ENCODE measurements around the gene ZBTB37.
A peak's percentile ranks its signal among the peaks of the same experiment; 100 is the strongest.
"Not testable (repeated sequence)": the region's sequence is repeated elsewhere in the genome, so short reads cannot be mapped to it uniquely, and the experiment has no call there.

The ZBTB37 gene

DNA sequence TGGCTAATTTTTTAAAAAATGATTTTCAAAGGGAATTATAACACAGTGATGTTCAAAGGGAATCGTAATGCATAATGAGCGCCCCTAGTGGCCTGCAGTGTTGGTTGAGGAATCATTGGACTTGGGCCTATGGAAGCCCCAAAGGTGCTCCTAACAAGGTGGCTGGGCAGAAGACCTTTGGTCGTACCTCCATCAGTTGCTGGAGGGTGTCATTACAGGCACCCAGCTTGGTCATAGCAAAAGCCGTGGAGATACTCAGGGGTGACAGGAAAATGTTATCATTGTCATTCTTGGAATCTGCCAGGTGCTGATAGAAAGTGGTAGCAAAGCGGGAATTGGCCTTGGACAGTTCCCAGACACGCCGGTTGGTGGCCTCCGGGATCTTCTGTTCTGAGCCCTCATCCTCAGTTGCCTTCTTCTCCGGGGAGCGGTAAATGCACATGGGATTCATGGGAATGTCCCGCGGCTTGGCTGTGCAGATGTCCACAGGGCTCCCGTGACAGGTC lies 46.2 kb downstream of the ZBTB37 start:
- DNase-seq: no peak

DNA sequence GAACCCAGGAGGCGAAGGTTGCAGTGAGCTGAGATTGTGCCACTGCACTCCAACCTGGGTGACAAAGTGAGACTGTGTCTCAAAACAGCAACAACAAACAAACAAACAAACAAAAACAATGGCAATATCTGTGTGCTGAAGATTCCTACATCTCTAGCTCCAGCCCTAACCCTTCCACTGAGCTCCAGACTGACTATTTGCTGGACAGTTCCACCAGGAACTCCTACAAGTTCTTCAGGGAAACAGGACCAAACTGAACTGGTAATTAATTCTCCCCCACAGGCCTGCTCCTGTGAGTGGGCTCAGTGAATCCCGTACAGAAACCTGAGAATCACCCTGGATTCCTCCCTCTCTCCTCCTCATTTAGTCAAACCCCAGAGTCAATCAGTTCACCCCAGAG lies 47.4 kb downstream of the ZBTB37 start:
- no peak for DNase-seq

DNA sequence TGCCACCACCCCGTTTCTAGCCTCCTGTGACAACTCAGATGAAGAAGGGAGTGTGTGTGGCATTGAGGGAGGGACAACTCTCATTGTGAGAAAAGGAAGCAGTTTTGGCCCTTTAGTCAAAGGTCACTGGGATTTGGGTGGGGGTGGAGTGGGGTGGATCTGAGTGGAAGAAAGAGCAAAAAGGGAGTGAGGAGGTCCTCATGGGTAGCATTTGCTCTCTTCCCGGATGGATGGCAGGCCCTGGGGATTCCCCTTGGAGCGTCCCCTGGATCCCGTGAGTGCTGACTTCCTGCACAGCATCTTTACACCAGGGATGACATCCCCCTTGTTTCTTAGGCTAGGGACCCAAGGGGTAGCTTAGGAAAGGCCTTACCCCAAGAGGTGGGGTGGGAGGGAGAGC lies 48.5 kb downstream of the ZBTB37 start:
- no peak for DNase-seq

DNA sequence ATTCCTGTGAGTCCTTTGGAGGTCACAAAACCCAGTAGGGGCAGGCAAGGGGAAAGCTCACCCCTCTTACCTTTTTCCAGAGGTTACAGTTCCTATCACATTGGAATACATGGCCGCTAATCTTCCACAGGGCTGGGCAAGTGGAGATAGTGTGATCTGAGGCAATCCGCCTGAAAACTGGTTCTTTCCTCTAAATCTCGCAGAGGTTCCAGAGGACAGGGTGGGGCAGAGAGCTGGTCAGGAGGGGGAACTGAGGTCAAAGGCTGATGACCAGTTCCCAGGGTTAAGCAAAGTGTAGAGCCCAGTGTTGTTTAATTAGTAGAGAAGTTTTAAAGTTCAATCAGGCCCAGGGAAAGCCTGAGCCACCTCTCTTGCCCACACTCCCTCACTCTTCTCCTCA lies 49.0 kb downstream of the ZBTB37 start, which contains the start of gene SERPINC1:
Gene SERPINC1, minus strand, starts transcription at position 179 of the 400 bp plus-strand sequence. Its CDS starts 68 bp downstream, at position 111.
- no peak for DNase-seq

DNA sequence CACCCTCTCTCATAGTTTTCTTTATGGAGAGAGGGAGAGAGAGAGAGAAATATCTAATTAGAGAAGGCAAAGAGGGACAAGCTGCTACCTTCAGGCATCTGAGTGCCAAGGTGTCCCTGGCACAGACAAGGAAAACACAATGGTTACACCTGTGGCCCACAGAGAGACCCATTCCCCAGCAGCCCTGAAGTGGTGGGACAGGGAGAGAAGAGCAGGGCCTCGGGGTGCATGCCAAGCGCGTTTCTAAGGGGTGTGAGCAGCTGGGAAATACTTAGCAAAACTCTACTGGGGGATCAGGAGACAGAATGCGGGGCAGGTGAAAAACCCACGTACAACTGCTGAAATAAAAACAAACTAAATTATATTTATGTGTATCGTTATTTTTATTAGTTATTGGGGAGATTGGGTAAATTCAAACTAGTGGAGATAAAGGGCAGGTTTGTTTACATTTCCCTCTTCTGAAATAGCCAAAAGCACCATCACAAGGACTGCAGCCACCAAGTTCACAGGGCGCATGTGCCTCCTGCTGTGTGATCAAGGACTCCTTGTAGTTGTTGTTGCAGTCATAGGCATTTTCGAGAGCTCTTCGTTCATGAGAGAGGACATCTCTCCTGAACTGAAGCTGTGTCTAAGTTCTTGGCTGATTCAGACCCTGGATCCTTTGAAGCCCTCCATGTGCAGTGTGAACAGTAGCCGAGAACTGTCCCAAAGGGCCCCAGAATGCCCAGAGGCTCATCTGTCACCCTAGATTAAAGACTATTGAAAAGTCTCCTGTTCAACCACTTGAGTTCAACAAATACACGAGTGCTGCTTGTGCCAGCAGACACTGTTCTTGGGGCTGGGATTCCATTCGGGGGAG lies 49.7 kb downstream of the ZBTB37 start:
- DNase-seq: peak; percentile 63

DNA sequence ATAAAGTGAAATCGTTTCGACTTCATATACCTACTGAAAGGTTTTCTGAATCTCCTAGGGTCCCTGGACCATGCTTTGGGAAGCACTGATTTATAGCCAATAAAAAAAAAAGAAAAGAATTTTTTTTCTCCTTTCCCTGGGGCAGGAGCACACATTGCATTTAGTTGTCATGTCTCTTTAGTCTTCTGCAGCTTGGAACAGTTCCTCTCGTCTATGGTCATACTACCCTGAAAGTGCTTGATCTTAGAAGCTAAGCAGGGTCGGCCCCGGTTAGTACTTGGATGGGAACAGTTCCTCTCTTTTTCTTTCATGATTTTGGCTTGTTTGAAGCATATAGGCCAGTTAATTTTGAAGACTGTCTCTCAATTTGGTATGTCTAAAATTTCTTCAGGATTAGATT lies 52.7 kb downstream of the ZBTB37 start:
- no peak for DNase-seq

DNA sequence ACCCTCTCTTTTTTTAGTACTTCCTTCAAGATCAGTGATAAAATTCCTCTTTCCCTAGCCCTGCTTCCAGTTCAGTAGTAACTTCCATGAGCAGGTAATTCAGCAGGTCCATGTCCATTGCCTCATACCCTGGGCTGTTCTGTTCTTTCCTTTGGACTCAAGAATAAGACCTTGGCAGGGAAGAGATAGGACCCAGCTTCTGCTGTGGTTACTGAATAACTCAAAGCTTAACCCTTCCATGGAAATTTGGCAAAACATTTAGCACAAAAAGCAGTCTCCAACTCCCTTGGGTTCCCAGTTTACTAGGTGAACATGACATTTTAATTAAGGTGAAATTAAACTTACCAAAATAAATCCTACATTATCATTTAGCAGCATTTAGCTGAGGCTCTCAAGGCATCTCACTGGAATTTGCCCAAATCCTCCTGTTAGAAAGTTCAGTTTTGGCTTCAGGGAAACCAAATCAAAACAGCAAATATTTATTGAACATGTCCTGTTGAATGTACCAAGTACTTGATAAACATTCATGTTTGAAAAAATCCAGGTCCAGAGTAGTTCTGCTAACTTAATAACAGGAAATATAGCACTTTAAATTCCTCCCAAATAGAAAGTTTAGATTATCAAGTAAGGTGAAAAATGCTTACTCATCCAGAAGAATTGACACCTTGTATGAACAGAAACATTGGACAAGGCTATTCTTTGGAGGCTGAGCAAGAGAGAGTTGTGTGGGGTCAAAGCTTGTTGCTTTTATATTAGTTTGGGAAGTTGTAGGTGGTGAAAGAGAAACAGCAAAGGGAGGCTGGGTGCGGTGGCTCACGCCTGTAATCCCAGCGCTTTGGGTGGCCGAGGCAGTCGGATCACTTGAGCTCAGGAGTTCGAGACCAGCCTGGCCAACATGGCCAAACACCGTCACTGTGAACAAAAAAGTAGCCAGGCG lies 57.4 kb downstream of the ZBTB37 start:
- no peak for DNase-seq

DNA sequence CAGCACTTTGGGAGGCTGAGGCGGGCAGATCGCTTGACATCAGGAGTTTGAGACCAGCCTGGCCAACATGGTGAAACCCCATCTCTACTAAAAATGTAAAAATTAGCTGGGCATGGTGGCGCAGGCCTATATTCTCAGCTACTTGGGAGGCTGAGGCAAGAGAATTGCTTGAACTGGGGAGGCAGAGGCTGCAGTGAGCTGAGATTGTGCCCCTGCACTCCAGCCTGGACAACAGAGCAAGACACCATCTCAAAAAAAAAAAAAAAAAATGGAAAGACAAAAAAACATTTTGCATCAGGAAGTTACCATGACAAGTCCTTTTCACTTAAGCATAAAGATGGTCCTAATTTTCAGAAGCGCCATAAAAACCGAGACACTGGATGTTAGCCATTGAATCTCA lies 62.4 kb downstream of the ZBTB37 start:
- DNase-seq: not testable (repeated sequence)

DNA sequence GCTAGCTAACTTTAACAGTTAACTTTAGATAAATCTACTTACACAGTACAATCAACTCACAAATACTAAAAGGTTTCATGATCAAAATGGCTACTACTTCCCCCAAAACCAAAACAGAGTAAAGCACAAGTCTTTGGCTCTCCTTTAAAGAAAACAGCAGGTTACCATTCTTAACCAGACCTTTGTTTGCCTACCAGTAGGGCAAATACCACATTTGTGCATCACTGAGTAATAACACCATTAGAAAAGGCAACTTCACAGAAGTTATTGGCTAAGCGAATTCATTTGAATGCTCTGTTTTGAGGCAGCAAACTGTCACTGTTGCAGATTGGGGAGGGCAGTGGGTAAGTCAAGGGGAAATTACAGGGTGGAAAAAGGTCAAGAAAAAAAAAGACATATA lies 66.3 kb downstream of the ZBTB37 start:
- no peak for DNase-seq

DNA sequence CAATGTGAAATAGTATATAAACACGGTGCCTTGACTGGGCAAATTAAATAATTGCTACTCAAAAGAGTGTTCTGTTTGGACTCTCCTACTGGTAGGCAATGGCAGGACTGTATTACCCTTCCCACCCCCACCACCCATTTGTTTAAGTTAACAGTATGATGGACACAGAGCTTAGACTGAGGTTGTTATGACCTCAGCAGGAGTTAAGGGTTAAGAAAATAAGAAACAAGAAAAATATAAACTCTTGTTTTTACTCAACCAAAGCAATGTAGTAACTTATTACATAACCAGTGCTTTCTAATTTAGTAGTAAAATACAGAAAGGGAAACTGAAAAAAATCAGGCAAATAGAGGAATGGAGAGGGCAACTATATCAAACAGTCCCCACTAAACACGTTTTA lies 68.9 kb downstream of the ZBTB37 start:
- no peak for DNase-seq

DNA sequence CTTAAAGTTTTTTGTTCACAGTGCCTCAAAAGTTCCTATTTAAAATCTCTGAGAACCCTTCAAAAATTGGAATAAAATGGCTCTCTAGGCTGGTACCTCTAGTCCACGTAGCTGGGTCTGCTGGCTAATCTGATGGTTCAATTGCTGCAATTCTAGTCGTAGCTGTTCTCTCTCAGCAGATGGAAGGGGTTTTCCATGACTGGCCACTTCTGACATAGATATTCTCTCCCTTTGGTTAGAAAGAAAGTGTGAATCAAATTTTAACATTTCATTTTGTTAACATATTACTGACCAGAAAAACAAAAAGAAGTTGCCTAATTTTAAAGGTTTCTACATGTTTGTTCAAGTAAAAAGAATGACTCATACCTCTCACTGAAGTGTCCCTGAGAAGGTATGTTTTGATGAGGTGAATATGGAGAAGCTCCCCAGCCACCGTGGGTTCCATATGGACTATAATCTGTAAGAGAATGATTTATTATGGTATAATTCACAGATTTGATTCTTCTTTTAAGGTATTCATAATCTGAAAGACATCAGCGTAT lies 78.3 kb downstream of the ZBTB37 start:
- no peak for DNase-seq

DNA sequence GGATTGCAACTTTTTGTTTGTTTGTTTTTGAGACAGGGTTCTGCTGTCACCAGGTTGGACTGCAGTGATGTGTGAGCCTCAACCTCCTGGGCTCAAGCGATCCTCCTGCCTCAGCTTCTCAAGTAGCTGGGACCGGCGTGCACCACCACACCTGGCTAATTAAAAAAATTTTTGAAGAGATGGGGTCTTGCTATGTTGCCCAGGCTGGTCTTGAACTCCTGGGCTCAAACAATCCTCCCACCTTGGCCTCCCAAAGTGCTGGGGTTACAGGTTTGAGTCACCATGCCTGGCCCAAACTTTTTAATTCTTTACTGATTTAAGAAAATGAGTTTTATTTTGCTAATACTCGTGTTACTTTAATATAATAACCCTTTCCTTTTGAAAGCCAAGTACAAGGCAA lies 80.4 kb downstream of the ZBTB37 start:
- no peak for DNase-seq
